PC-9 (cell line): Measurements from ENCODE around the gene ILF2. TPM values are rescaled to one million over a fixed set of nuclear protein-coding genes. Genes with fewer than 3 reads are reported as not detected.
A peak's percentile ranks its signal among the peaks of the same experiment; 100 is the strongest.
"Not testable (repeated sequence)": the region's sequence is repeated elsewhere in the genome, so short reads cannot be mapped to it uniquely, and the experiment has no call there.

Experiments
- BruUV-seq: library from RNA; stranded (reverse); fragments of 400-500 nt; replicated peaks from 2 replicates; lab custom pipeline; 2021; lab: Mats Ljungman, UMichigan
- CTCF ChIA-PET: fragments of 300-600 bp; sonication (Branson Sonifier 250); formaldehyde crosslinking; loops from one replicate; lab custom pipeline; 2022; ENCODE audit warnings: antibody characterized with exemption; lab: Charles Lee
- POLR2A ChIA-PET: fragments of 300-600 bp; sonication (Branson Sonifier 250); formaldehyde crosslinking; loops from one replicate; lab custom pipeline; 2022; ENCODE audit warnings: antibody characterized with exemption; ENCODE audit not compliant: unreplicated experiment; lab: Charles Lee
- DNase-seq, 2 experiments: peaks; one replicate each; pipeline versions ENCODE4 v3.0.0 to v3.0.0-alpha.2; 2015 to 2022; ENCODE audit warnings: mixed read lengths in 1 of 2
- H2AFZ ChIP-seq: fragments of 200-600 bp; sonication (generic); 2 replicates; pipeline ENCODE4 v1.8.1; 2017; ENCODE audit warnings: antibody characterized with exemption
- H3F3A ChIP-seq: fragments of 200-600 bp; sonication (generic); 2 replicates; pipeline ENCODE4 v1.8.1; 2017; ENCODE audit warnings: antibody characterized with exemption, mild to moderate bottlenecking, low read depth; ENCODE audit not compliant: insufficient read depth
- H3K27ac ChIP-seq: fragments of 200-600 bp; sonication (generic); 2 replicates; pipeline ENCODE4 v1.6.1; 2016; ENCODE audit warnings: mixed run types
- H3K27me3 ChIP-seq: fragments of 200-600 bp; sonication (generic); 2 replicates; pipeline ENCODE4 v1.6.1; 2016; ENCODE audit warnings: low read depth, mixed run types; ENCODE audit not compliant: insufficient read depth
- H3K36me3 ChIP-seq: fragments of 200-600 bp; sonication (generic); 2 replicates; pipeline ENCODE4 v1.6.1; 2016; ENCODE audit warnings: low read depth, mixed run types
- H3K4me1 ChIP-seq: fragments of 200-600 bp; sonication (generic); replicated peaks from 2 replicates; pipeline ENCODE4 v1.6.1; 2016; ENCODE audit warnings: mixed run types; ENCODE audit not compliant: insufficient read depth
- H3K4me2 ChIP-seq: fragments of 200-600 bp; sonication (generic); 2 replicates; pipeline ENCODE4 v1.6.1; 2017; ENCODE audit warnings: mixed run types
- H3K4me3 ChIP-seq: fragments of 200-600 bp; sonication (generic); 2 replicates; pipeline ENCODE4 v1.6.1; 2016; ENCODE audit warnings: mixed run types
- H3K79me2 ChIP-seq: fragments of 200-600 bp; sonication (generic); 2 replicates; pipeline ENCODE4 v1.6.1; 2017; ENCODE audit warnings: low read depth, mixed run types
- H3K9me2 ChIP-seq: fragments of 200-600 bp; sonication (generic); 2 replicates; pipeline ENCODE4 v1.8.1; 2017; ENCODE audit warnings: mild to moderate bottlenecking; ENCODE audit not compliant: insufficient read depth
- H3K9me3 ChIP-seq: fragments of 200-600 bp; sonication (generic); 2 replicates; pipeline ENCODE4 v1.8.1; 2016; ENCODE audit warnings: low read depth; ENCODE audit not compliant: insufficient read depth
- H4K20me1 ChIP-seq: fragments of 200-600 bp; sonication (generic); 2 replicates; pipeline ENCODE4 v1.8.1; 2017; ENCODE audit not compliant: insufficient read depth
- CTCF ChIP-seq: fragments of 200-600 bp; sonication (generic); conservative IDR thresholded peaks from 2 replicates; pipeline ENCODE4 v1.6.1; 2017; ENCODE audit warnings: mixed run types, antibody characterized with exemption, mild to moderate bottlenecking, moderate library complexity
- EZH2 ChIP-seq: fragments of 200-600 bp; sonication (generic); IDR thresholded peaks from 2 replicates; pipeline ENCODE4 v1.8.0; 2017; ENCODE audit warnings: antibody characterized with exemption, low read depth
- intact Hi-C: fragments of 100-400 bp; cut with micrococcal nuclease; formaldehyde crosslinking; loops from one replicate; pipeline ENCODE4 v1.10.0; 2022; ENCODE audit not compliant: unreplicated experiment
- total RNA-seq: library from RNA; stranded (reverse); gene quantifications from 2 replicates; pipeline ENCODE4 v1.2.3, GENCODE V29; 2021

Gene ILF2
- total RNA-seq, 1 experiment from 2014 or later = 145 TPM

- Histone ChIP-seq H3K9me2 (no peaks in the 10 kb centered on the region), H3K9me3 (no peaks in the 10 kb centered on the region), H3K4me1 (peaks cover 13% of the 10 kb centered on the region), H3K27ac (peak overlapping the region; percentile 30), H3K4me3 (peak overlapping the region; percentile 75), H3K27me3 (no peaks in the 10 kb centered on the region), H4K20me1 (0 out of 2 replicates have a peak, but pooled peaks cover 6% of the 10 kb centered on the region), H3K4me2 (peak overlapping the region; percentile 91), H2AFZ (peak overlapping the region; percentile 72), H3K36me3 (peaks cover 40% of the 10 kb centered on the region), H3K79me2 (peaks cover 46% of the 10 kb centered on the region), H3F3A (peaks cover 62% of the 10 kb centered on the region)
- TF ChIP-seq EZH2 (no peak), CTCF (no peak)
- intact Hi-C loops = loop anchor here (2.0 to 10.0 kb wide), 5 partner anchors 36 to 602 kb away; partner anchors contain the start of genes CHTOP, HAX1, RAB13 and S100A9
- POLR2A ChIA-PET = interaction anchor here (0.6 kb wide), 1 partner anchor 88 kb away, joined by 4 read pairs; no protein-coding TSS in a partner anchor
- no peak for DNase-seq
- CTCF ChIA-PET = no interaction called here
- TSS peak; percentile 67 for BruUV-seq
These were observed 435 bp downstream of the ILF2 start for GRCh38 chr1:153670257-153670858.

DNA sequence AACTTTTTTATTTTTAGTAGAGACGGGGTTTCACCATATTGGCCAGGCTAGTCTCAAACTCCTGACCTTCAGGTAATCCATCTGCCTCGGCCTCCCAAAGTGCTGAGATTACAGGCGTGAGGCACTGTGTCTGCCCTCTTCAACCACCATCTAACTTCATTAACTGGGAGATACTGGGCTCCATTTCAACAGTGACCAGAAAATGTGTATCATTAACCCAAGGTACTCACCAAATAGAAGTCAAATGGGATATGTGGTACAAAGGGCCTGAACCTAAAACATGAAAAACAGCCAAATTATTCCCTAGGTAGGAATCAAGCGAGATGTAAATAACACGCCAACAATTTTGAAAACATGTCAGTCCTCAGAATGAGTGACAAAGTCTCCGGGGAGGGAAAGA, 1.2 kb downstream of the ILF2 start:
- ChIA-PET POLR2A (interaction anchor here (0.9 kb wide), 1 partner anchor 129 kb away, joined by 14 read pairs; the partner anchor contains the start of gene S100A5), CTCF (no interaction called here)

DNA sequence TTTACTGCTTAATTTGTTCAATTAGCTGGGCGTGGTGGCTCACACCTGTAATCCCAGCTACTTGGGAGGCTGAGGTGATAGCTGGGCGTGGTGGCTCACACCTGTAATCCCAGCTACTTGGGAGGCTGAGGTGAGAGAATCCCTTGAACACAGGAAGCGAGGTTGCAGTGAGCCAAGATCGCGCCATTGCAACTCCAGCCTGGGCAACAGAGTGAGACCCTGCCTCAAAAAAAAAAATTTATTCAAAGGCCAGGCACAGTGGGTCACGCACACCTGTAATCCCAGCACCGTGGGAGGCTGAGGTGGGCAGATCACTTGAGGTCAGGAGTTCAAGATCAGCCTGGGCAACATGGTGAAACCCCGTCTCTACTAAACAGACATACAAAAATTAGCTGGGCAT, 2.1 kb downstream of the ILF2 start:
- Histone ChIP-seq H3K36me3 (peaks cover 57% of the 10 kb centered on the region), H3K79me2 (peaks cover 46% of the 10 kb centered on the region), H3F3A (peaks cover 79% of the 10 kb centered on the region), H3K4me1 (peaks cover 13% of the 10 kb centered on the region)
- H4K20me1 ChIP-seq, BruUV-seq, intact Hi-C loops, H3K4me2 ChIP-seq, POLR2A ChIA-PET, H2AFZ ChIP-seq, H3K4me3 ChIP-seq, DNase-seq, CTCF ChIA-PET, H3K9me3 ChIP-seq, H3K27me3 ChIP-seq, H3K27ac ChIP-seq, H3K9me2 ChIP-seq: not testable (repeated sequence)

More for the DNA sequence above, 1.2 kb downstream of the ILF2 start:
- H2AFZ ChIP-seq = no peak overlapping the region
- H3K27me3 ChIP-seq = no peaks in the 10 kb centered on the region
- H3K27ac ChIP-seq = no peak overlapping the region
- peak overlapping the region; percentile 91 for H3K4me2 ChIP-seq
- no peaks in the 10 kb centered on the region for H3K9me2 ChIP-seq
- no peak for DNase-seq
- peaks cover 70% of the 10 kb centered on the region for H3F3A ChIP-seq
- peaks cover 48% of the 10 kb centered on the region for H3K36me3 ChIP-seq
- TF ChIP-seq CTCF = no peak
- no peak for TF ChIP-seq EZH2
- intact Hi-C loops = loop anchor here (2.0 to 10.0 kb wide), 5 partner anchors 35 to 603 kb away; partner anchors contain the start of genes CHTOP, HAX1, RAB13 and S100A9
- H4K20me1 ChIP-seq = 0 out of 2 replicates have a peak, but pooled peaks cover 6% of the 10 kb centered on the region
- H3K9me3 ChIP-seq = no peaks in the 10 kb centered on the region
- peak overlapping the region; percentile 75 for H3K4me3 ChIP-seq
- H3K79me2 ChIP-seq = peaks cover 46% of the 10 kb centered on the region
- no TSS peak for BruUV-seq
- H3K4me1 ChIP-seq = peaks cover 13% of the 10 kb centered on the region
